Upper lobe of left lung (tissue), 6 donors: ENCODE data around the gene DUS1L. TPM values are rescaled to one million over a fixed set of nuclear protein-coding genes. Genes with fewer than 3 reads are reported as not detected.

Experiments used
- ATAC-seq, 2 donors: fragments of 200-7000 bp; cut with Tn5 transposase; one replicate each; pipeline ENCODE4 v1.9.1; 2022; ENCODE audit warnings: mild to moderate bottlenecking in 2 of 2, moderate library complexity in 2 of 2; ENCODE audit not compliant: low FRiP score in 2 of 2
- DNase-seq, 2 donors: peaks; one replicate each; pipeline ENCODE4 v3.0.0-alpha.2; 2019 to 2020
- H3K27ac ChIP-seq, 4 donors: fragments of 200-600 bp; sonication (generic); one replicate each; pipeline ENCODE4 v1.5.1; 2016 to 2019
- H3K27me3 ChIP-seq, 4 donors: fragments of 200-600 bp; sonication (generic); one replicate each; pipeline ENCODE4 v1.5.1; 2017 to 2019
- H3K36me3 ChIP-seq, 4 donors: fragments of 200-600 bp; sonication (generic); one replicate each; pipeline ENCODE4 v1.5.1; 2016 to 2019
- H3K4me1 ChIP-seq, 4 donors: fragments of 200-600 bp; sonication (generic); one replicate each; pipeline ENCODE4 v1.5.1; 2018 to 2019
- H3K4me3 ChIP-seq, 4 donors: fragments of 200-600 bp; sonication (generic); one replicate each; pipeline ENCODE4 v1.5.1; 2017 to 2019; ENCODE audit warnings: mild to moderate bottlenecking in 2 of 4, moderate library complexity in 1 of 4
- H3K9me3 ChIP-seq, 4 donors: fragments of 200-600 bp; sonication (generic); one replicate each; pipeline ENCODE4 v1.5.1; 2018 to 2019
- CTCF ChIP-seq, 6 experiments: fragments of 450-650 bp in 4 of 6; fragments of 200-600 bp in 2 of 6; sonication (generic) in 2 of 6; IDR thresholded peaks; one replicate each; pipeline ENCODE4 v1.5.1; 2016 to 2019; ENCODE audit warnings: antibody characterized with exemption in 6 of 6
- EP300 ChIP-seq, 4 donors: sonication (generic); formaldehyde crosslinking; IDR thresholded peaks; one replicate each; pipeline ENCODE4 v1.5.1; 2017; ENCODE audit warnings: antibody characterized with exemption in 4 of 4, control low read depth in 2 of 4
- POLR2A ChIP-seq, 4 donors: fragments of 450-650 bp; IDR thresholded peaks; one replicate each; pipeline ENCODE4 v1.5.1; 2016 to 2017; ENCODE audit warnings: antibody characterized with exemption in 4 of 4, mild to moderate bottlenecking in 2 of 4
- POLR2AphosphoS5 ChIP-seq, 2 donors: sonication (generic); formaldehyde crosslinking; IDR thresholded peaks; one replicate each; pipeline ENCODE4 v1.5.1; 2017; ENCODE audit warnings: antibody characterized with exemption in 2 of 2
- WGBS, 2 donors: methylation state at CpG; one replicate each; pipeline ENCODE4 v1.1.5; 2017 to 2018; 5-methylcytosine and 5-hydroxymethylcytosine counted together
- total RNA-seq, 6 donors: library from RNA; depleted of rRNA in 4 of 6; stranded (reverse); fragments of >200 nt in 4 of 6; gene quantifications; one replicate each; pipeline versions ENCODE4 v1.1.0 to v1.2.1, GENCODE V29; 2016 to 2021
- donor health status: DM: no; HTN: no; CAD: no; lungs with moderate emphysema.
- donor health status: DM: no; HTN: yes; CAD: no; lungs with severe emphysema.

DUS1L gene
- total RNA-seq, 6 donors from 2014 or later, result 53.5 to 183 (median 106) TPM

DNA sequence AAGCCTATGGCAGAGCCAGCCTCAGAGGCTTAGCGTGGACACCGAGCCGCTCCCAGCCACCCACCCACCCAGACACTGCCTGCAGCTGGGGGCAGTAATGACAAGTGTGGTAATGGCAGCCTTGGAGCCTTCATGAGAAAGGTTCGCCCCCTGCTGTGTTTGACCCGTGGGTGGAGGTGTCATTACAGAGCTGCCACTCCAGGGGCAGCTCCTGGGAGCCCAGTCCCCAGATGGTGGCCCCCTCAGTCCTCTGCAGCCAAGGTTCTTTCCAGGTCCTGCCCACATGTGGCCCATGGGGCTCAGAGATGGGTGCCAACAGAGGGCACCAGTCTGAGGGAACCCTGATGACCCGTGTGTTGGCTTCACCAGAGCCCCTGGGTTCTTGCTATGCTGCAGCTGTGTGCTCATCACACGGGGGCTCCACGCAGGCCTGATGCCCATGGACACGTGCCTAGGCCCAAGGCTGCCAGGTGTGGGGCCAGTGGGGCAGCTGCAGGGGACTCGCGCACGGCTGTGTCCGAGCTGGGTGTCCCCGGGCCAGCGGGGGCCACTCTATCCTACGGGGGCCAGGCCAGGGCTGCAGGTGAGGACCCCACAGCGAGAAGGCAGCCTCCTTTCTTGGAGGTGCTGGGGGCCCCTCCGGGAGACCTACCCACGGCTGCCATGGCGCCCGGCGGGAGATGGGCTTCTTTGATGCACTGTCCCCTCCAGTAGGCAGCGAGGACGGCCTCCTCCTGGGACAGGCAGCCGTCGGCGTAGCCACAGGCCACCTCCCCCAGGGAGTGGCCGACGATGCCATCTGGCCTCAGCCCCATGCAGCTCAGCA, 24.3 kb upstream of the DUS1L start:
- Histone ChIP-seq H3K4me3 (no peak overlapping the region), H3K36me3 (peaks cover 81 to 100% (median 99%) of the 10 kb centered on the region in 4 donors), H3K4me1 (peaks cover 0 to 24% (median 7%) of the 10 kb centered on the region in 4 donors), H3K9me3 (no peaks in the 10 kb centered on the region), H3K27me3 (no peaks in the 10 kb centered on the region), H3K27ac (no peak overlapping the region)
- DNase-seq, result peak in 1 of 2 donors; percentile 81
- TF ChIP-seq EP300 (IDR thresholded peaks at IDR 0.05) (no peak), CTCF (IDR thresholded peaks at IDR 0.05) (no peak), POLR2A (IDR thresholded peaks at IDR 0.05) (peak in 1 of 4 donors; percentile 9)
- ATAC-seq, result no peak
- WGBS, 2 donors, result 93 to 96% methylated on average over 4 to 28 of the region's 29 CpGs

DNA sequence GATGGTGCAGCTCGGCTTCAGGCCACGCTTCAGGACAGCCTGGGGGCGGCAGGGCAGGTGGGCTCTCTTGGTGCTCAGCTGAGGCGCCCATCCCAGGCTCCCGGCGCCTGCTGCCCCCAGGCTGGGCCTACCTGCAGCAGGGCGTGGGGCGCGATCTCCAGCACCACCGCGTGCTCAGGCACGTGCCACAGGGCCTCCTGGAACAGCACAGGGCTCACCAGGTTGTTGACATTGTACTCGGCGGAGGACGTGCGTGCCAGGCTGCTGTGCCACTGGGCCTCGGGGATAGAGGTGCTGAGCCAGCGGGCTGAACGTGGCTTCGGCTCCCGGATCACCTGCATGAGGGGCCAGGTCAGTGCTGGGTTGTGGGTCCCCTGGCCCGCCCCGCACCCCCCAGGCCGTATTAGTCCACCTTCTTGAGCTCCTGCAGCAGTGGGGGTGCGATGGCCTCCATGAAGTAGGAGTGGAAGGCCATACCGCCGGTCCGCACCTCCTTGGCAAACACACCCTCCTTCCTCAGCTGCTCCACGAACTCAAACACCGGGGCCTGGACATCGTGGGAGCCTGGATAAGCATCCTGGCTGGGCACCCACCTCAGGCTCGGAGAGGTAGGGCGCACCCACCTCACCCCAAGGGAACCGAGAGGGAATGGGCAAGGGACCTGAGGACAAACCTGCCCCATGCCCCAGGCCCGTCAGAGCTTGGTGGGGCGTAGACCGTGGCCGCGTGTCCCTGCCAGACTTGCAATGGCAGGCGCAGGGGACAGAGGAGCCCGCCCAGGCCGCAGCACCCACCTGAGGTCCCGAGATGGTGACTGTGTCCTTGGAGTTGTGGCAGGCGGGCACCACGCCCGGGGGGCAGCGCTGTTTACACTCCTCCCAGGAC, 23.5 kb upstream of the DUS1L start:
- Histone ChIP-seq H3K36me3 (peaks cover 89 to 100% (median 100%) of the 10 kb centered on the region in 4 donors), H3K4me1 (peaks cover 0 to 18% (median 5%) of the 10 kb centered on the region in 4 donors), H3K27ac (no peak overlapping the region), H3K27me3 (no peaks in the 10 kb centered on the region), H3K4me3 (no peak overlapping the region), H3K9me3 (no peaks in the 10 kb centered on the region)
- ATAC-seq, result no peak
- 94 to 95% methylated on average over 18 to 33 of the region's 47 CpGs for WGBS, 2 donors
- no peak for TF ChIP-seq CTCF (IDR thresholded peaks at IDR 0.05)
- no peak for TF ChIP-seq EP300 (IDR thresholded peaks at IDR 0.05)
- no peak for TF ChIP-seq POLR2A (IDR thresholded peaks at IDR 0.05)
- TF ChIP-seq POLR2AphosphoS5 (IDR thresholded peaks at IDR 0.05), result no peak
- DNase-seq, result peak in 1 of 2 donors; percentile 86

- H3K4me1 ChIP-seq, result peaks cover 0 to 9% (median 4%) of the 10 kb centered on the region in 4 donors
- ATAC-seq (no peak), DNase-seq (peak in 1 of 2 donors; percentile 79)
- H3K36me3 ChIP-seq, result peaks cover 90 to 100% (median 100%) of the 10 kb centered on the region in 4 donors
- WGBS, 2 donors, result 94 to 95% methylated on average over 23 to 36 of the region's 48 CpGs
- H3K9me3 ChIP-seq, result no peaks in the 10 kb centered on the region
- no peak overlapping the region for H3K27ac ChIP-seq
- H3K27me3 ChIP-seq, result no peaks in the 10 kb centered on the region
- H3K4me3 ChIP-seq, result no peak overlapping the region
- TF ChIP-seq POLR2AphosphoS5 (IDR thresholded peaks at IDR 0.05), result no peak
- no peak for TF ChIP-seq POLR2A (IDR thresholded peaks at IDR 0.05)
- no peak for TF ChIP-seq EP300 (IDR thresholded peaks at IDR 0.05)
- TF ChIP-seq CTCF (IDR thresholded peaks at IDR 0.05), result no peak
Observed at GRCh38 chr17:82087961-82088837, 22.6 kb upstream of the DUS1L start.
